RCC 7860 (cell line): ENCODE results near the gene LDLRAD4.

ENCODE experiments used
- DNase-seq: peaks from one replicate; pipeline ENCODE4 v3.0.0-alpha.2; 2015; ENCODE audit warnings: low spot score
- FAIRE-seq: peaks from 2 replicates; lab custom pipeline; 2012; peaks lifted over from hg19 to GRCh38; lab: Jason Lieb, UNC

The LDLRAD4 gene

DNA sequence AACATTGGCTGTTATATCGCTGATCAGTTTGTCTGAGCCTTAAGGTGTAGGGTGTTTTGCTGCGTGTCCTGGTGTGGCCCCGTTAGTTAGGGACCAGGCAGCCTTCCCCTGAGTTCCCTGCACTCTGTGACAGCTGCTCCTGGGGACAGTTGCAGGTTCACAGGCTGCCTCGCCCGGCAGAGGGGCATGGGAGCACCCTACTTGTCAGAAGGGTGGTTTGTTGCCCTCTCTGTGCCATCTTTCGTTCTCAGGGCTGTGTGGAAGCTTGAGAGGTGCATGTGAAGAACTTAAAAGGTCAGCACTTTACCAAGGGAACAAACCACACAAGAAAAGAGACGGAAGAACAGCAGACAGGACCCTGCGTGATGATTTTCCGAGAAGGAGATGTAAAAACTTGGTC lies 159.6 kb downstream of the LDLRAD4 start:
- no peak for FAIRE-seq
- DNase-seq: no peak

DNA sequence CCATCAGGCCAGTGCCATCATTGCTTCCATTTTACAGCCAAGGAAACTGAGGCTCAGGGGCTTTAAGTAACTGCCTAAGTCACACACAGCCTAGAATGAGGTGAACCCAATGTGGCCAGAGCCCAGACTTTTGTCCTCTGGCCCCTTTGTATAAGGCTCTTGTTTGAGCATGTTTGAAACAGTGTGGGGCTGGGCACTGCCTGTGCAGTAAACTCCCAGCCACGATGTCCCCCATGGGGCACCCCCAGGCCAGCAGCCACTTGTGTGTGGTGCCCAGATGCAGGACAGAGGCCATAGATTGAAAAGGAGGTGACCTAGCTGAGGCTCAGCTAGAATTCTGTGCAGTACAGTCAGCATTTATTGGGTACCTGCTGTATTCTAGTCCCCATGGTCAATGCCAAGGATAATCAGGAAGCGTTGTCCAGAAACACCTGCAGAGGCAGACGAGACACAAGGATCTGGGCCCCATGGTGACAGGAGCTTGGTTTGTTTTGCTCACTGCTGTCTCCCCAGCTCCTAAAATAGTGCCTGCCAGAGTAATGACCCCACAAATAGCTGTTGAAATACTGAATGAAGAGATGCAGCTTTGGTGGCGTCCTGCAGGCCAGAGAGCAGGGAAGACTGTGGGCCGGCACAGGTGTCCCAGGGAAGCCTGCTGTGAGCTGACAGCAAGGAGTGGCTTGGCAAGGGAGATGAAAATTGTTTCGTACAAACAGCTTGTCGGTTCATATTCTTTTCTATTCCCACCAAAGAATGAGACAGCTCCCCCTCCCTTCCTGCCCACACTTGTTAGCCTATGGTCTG lies 160.7 kb downstream of the LDLRAD4 start:
- FAIRE-seq: no peak

DNA sequence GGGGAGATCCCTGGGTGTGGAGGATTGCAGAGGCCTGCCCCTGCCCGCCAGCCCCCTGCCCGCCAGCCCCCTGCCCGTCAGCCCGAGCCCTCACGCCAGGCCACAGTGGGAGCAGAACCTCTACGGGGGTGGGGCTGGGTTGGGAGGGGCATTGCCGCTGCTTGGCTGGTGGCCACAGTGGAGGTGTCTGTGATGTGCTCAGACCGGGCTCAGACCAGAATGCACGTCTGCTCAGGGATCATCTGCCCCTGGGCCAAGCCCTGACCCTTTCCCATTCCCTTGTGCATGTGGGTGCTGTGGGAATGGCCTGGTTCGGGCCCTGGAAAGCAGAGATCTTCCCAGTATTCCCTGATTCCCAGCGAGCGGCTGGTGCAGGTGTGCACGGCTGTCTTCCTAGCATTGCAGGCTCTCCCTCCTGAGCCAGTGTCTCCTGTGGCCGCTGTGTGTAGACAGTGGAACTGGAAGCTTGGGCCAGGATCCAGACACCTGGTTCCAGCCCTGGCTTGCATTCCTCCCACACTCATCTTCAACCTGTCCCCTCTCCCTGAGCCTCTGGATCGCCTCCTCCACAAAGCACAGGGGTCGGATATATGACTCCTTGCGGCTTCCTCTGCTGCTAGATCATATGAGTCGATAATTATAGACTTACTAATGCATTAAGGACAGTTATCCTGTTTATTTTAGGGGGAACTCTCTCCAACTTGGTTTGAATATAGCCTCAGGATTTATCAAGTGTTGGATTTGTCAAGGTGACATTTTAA lies 161.6 kb downstream of the LDLRAD4 start:
- FAIRE-seq: no peak
- no peak for DNase-seq

More for the DNA sequence above, 160.7 kb downstream of the LDLRAD4 start:
- DNase-seq: no peak

DNA sequence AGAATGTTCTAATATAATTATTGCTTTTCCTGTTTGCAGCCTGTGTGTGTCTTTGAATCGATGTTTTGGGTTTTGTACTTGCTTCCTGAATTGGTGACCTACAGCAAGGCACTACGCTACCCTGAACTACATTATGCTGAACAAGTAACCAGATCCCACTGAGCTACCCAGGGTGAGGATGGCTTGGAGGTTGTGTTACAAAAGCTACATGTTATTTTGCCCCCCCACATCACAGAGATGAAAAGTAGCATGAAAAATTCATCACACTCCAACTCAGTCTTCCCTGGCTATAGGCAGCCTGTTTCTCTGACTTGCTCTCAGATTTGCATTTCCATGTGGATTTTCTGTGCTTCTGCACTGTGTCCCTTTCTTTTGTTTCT lies 162.1 kb downstream of the LDLRAD4 start:
- DNase-seq: no peak
- FAIRE-seq: no peak

DNA sequence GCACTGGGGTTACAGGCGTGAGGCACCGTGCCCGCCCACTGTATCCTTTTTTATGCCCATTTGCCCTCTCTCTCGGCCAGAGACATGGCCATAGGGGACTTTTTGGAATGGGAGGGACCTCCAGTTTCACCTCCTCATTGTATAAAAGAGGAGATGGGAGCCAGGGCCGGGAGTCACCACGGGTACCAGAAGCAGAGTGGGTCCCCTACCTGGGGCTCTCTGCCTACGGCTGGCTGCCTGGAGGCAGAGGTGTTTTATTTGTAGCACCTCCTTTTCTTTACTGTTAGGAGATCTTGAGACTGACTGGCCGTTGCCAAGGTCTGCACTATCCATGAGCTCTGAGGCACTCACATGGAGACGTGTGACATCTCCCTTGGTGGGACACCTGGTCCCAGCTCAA lies 162.8 kb downstream of the LDLRAD4 start:
- DNase-seq: no peak
- no peak for FAIRE-seq

DNA sequence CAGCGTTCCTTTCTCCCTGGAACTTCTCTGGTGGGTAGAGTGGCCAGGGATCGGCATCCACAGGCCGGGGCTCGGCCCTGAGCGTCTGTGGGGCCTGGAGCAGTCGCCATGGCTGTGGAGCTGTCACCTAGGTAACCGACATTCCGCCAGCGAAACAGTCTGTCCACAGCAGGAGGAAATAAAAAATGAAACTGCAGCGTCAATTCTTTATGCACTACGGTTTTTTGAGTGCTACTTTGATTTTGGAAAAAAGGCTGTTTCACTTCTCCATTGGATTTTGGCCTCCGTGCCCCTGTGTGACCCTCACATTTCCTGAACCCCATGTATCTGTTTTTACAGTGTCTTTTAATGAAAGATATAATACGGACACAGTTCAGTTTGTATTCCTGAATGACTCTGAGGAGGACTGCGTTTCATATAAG lies 163.4 kb downstream of the LDLRAD4 start:
- FAIRE-seq: no peak
- DNase-seq: no peak

DNA sequence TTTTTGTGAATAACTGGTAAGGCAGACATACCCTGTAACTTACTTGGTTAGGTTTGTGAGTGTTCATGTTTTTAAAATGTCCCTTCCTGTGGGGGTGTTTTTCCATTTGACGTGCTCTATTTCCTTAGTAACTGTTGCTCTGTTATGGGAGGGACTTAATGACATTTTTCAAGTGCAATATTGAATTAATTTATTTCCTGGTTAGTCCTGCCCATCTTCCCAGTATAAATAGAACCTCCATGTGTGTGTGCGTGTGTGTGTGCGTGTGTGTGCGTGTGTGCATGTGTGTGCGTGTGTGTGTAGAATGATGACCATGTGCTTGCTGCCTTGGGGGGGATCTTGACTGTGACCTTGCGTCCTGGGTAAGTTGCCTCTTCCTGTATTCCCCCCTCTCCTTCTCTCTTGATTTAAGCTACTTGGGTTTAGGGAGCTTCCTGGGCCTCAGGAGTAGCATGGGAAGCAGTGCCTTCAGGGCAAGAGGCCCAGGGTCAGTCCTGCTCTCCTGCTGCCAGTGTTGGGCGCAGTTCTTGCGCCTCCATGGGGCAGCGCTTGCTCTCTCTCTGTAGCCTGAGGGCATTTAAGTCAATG lies 163.9 kb downstream of the LDLRAD4 start:
- no peak for DNase-seq
- no peak for FAIRE-seq

DNA sequence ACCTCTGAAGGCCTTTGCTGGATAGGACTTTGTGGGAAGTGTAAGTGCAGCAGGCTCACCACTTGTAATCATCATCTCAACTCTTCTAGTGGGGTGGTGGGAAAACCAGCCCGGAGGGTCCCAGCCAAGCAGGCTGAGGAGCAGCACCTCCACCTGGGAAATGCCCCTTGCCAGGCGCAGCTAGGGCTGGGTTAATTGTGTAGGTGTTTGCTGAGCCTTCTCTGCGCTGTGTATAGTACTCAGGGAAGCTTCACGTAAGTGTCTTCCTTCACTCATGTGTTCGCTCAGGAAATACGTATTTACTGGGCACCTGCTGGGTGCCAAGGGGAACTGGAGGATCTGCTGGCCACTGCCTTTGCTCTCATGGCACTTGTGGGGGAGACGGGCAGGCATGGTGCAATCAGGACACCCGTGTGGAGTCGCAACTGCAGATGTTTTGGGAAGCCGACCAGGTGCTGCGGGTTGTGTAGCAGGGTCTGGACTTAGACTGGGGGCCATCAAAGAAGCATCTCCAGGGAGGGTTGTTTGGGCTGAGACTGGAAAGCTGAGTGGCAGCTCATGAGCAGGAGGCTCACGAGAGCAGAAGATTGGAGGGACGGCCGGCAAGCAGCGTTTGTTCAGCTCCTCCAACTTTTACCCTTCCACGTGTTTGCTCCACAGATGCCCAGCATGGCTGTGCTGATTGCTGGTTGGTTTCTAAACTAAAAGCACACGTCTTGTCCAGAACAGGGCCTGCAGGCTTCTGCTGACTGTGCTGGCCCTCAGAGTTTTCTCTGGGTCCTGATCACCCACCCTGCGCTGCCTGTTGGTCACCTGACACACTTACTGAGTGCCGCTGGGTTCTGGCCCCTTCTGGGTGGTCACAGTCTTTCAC lies 164.6 kb downstream of the LDLRAD4 start:
- DNase-seq (no peak), FAIRE-seq (no peak)

DNA sequence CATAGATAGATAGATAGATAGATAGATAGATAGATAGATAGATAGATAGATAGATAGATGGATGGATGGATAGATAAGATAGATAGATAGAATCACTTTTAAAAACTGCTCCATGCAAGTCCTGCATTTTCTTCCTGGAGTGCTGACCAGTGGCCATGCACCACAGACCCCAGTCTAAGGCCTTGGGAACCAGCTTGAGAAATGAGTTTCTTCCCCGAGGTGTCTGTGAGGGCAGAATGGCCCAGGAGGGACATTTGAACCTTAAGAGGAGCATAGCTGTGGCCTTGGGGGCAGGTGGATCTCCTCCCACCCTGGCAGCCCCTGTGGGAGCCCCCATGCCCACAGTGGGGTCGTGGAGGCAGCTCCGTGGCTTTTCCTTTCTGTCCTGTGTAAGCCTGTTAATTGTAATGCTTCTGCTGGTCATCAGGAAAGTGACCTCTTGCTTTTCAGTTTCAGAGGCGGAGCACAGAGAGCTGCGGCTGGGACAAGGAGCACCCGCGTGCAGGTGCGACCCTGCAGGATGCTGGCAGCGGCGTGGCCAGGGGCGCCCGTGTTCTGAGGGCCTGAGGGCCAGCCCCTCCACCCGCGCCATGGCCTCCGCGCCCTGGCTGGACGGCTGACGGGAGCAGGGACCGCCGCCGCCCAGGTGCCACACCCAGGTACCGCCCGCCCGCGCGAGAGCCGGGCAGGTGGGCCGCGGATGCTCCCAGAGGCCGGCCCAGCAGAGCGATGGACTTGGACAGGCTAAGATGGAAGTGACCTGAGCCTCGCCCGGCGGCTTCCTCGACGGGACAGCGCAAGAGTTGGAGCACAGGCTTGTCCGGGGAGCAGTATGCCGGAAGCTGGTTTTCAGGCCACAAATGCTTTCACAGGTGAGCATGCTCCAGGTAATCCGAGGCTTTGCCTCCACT lies 168.6 kb downstream of the LDLRAD4 start:
- FAIRE-seq (no peak), DNase-seq (no peak)

DNA sequence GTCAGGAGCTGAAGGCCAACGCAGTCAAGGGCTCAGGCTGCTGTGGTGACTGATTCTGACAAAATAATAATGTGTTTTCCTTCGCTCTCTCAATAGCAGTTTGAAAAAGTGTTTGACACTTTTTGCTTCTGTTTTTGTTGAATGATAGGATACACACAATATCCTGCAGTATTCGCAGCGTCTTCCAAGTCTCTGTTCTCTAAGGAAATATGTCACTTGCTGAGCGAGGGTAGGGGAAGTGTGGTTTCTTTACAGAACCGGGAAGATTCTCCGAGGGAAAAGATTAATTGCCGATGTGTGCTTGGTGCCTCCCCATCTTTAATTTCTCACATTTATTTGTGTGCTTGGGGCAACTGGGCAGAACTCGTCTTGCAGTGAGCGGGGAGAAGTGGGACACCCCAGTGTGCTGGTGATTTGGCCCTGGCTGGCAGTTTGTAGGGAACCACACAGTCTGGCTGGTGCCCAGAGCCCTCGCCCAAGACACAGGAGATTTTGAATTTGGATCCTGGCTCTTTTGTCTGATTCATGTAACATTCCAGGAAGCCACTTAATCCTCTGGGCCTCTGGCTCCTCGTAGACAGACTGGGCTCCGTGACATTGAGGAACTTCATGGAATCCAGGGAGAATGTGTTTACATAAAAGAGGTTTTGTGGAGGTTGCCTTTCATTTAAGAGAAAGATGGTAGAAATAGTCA lies 169.4 kb downstream of the LDLRAD4 start:
- DNase-seq: no peak
- no peak for FAIRE-seq

DNA sequence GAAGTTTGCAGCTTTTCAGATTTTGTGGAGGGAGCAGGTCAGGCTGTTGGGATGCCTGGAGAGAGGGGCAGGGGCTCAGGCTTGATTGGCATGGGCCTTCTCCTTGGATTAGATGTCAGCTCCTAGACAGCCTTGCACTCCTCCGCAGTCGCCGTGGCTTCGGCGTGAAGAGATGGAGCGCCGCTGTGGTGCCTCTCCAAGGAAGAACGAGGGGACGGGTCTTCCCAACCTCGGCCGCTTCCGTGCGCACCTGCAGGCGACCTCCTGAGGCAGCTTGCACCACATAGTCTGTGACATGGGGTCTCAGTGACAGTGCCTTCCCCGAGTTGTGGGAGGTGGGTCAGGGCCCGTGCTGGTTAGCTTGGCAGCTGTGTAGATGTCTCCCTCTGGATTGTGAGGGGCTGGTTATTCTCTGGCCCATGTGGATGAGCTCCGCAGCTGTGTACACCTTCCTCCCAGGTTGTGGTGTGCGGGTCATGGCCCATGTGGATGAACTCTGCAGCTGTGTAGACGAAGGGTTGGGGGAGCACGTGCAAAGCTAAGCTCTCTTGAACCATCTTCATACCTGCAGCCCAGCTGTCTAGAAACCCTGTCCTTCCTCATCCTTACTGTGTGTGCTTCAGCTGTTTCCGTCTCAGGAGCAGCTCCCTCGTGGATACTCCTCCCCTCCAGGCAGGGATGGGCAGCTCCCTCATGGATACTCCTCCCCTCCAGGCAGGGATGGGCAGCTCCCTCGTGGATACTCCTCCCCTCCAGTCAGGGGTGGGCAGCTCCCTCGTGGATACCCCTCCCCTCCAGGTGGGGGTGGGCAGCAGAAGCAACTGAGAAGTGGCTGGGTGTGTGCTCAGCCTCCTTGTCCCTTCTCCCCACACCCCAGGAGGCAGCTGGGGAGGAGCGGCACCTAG lies 170.3 kb downstream of the LDLRAD4 start:
- FAIRE-seq: no peak
- DNase-seq: no peak

DNA sequence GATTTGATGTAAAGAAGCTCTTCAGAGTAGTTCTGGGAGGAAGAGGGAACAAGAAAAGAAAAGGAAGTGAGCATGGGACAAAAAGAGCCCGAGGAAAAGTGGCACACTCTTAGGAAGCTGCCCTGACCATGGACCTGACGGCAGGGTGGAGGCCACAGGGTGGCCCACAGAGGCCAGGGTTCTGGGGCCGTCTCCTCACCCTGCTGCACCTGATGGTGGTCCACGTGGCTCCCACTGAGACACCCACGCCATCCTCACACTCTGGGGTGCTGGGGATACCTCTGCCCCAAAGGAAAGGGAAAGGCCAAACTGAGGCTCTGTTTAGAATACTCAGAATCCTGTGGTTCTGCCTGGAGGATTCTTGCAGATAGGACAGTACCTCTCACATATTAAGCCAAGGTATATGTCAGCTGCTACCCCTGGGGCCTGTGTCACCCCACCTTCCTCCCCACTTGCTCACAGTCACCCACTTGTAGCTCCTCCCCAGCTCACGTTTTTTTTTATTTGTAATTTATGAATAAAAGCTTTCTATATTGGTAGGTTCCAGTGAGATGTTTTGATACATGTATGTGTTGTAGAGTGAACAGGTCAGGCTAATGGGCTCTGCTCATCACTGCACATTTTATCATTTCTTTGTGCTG lies 171.1 kb downstream of the LDLRAD4 start:
- no peak for FAIRE-seq
- no peak for DNase-seq

DNA sequence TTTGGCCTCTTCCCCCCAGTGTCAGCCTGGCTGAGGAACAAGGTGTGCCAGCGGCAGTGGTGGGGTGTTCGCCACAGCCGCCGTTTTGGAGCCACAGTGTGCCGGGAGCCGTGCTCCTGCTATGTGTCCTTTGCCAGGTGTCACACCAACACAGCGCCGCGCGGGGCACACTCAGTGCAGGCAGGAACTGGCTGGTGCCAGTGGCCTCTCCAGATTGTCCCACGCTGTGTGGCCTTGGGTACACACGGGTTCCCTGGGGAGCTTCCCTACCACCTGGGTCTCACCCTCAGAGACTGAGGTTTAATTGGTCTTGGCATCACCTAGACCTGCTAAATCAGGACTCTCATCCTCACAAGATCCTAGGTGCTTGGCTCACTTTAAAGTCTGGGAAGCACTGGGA lies 171.6 kb downstream of the LDLRAD4 start:
- no peak for FAIRE-seq
- no peak for DNase-seq

DNA sequence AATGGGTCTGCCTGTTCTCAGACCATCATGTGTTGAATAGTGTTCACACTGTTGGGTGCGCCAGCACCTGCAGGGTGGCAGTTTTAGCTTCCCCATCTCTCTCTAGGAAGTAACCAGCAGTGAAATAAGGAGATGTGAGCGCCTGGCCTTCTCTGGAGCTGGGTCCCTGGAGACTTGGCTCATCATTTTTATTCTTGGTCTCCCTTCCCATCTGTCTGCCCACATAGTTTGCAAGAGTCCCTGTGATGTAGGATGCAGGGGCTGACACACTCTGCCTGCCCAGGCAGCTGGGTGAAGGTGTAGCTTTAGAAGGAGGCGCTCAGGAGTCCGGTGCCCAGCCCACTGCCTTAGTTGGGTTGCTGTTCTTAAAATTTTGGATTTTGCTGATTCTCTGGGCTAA lies 172.2 kb downstream of the LDLRAD4 start:
- FAIRE-seq (no peak), DNase-seq (no peak)

DNA sequence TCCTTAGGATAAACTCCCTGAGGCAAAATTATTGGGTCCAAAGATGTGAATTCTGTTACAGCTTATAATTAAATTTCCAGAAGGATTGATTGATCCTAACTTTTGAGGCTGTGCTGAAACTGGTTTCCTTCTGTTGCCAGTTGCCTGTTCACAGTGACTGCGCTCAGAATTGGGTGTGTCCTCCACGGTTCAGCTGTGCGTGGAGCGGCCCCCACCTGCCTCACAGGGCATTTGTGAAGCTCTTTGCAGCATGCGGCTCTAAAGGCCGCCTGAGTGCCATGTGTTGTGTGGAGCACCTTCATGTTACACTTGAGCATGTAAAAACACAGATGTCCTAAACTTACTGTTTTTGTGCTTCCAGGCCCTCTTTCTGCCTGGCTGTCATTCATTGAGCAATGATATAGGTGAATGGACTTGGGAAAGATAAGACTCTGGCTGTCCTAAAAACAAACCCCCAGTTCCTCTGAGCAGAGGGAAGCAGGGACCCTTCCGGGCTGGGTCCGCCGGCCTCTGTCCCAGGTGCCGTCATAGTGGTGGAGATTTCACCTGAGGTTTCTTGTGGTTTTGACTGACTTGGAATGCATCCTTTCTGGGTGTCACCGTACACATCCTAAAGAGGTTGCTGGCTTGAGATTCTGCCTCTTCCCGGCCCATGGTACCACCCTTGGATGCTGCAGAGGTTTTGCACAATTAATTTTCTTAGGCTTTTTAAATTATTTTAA lies 173.6 kb downstream of the LDLRAD4 start:
- DNase-seq: no peak
- no peak for FAIRE-seq

DNA sequence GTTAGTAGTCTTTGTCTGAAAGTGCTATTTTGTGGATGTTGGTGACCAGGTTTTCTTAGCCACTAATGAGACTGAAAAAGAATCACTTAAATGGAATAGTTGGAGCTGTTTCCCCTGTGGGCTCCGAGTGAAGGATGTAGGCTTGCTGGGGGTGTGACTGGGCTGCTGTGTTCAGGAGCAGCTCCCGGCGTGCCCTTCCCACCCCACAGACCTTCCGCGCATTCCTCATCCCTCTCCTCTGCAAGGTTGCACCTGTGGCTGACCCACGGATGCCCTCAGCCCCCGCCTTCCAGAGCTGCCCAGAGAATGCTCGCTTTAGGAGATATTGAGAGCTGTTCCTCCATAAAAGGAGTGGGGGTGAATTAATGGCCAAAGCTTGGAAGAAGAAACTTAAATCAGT lies 174.3 kb downstream of the LDLRAD4 start:
- DNase-seq (no peak), FAIRE-seq (no peak)

DNA sequence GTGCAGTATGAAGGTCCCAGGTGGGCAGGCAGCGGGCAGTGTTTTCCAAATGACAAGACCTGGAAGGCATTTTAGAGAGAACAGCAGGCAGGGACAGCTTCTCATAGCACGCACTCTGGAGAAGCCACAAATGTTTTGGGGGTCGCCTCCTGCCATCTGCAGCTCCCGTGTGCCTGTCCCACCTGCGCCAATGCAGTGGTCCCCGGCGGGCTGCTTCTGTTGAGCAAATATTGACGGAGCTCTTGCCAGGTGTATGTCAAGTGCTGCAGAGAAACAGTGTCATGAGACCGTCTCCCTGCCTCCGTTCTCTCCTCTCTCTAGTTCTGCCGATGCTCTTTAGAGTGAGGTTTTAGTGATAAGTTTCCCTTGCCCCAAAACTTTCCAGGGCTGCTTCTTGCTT lies 174.8 kb downstream of the LDLRAD4 start:
- no peak for FAIRE-seq
- DNase-seq: no peak
